H1 (cell line): ENCODE results near the gene MTURN. TPM values are rescaled to one million over a fixed set of nuclear protein-coding genes. Genes with fewer than 3 reads are reported as not detected.

Source experiments
- CHD7 ChIP-seq: fragments of 300-600 bp; sonication (generic); IDR thresholded peaks from 2 replicates; pipeline ENCODE4 v1.7.1; 2012; ENCODE audit warnings: low read length, moderate library complexity, mild to moderate bottlenecking, inconsistent platforms; ENCODE audit not compliant: insufficient replicate concordance
- CREB1 ChIP-seq: IDR thresholded peaks from 2 replicates; pipeline ENCODE4 v1.6.1; 2012; ENCODE audit warnings: inconsistent platforms
- HDAC6 ChIP-seq: IDR thresholded peaks from one replicate; pipeline ENCODE4 v1.7.1; 2012; ENCODE audit warnings: low read depth, mild to moderate bottlenecking, inconsistent platforms, low read length, moderate library complexity
- JUN ChIP-seq: IDR thresholded peaks from 2 replicates; pipeline ENCODE4 v1.6.1; 2011; ENCODE audit warnings: low read depth, mild to moderate bottlenecking, improper control_type of control experiment, low read length
- KDM1A ChIP-seq: fragments of 200-600, 300-600 bp; sonication (generic); IDR thresholded peaks from 2 replicates; pipeline ENCODE4 v1.7.1; 2016; ENCODE audit warnings: mild to moderate bottlenecking, low read length, borderline replicate concordance
- KDM4A ChIP-seq: IDR thresholded peaks from one replicate; pipeline ENCODE4 v1.7.1; 2012; ENCODE audit warnings: low read depth, mild to moderate bottlenecking, moderate library complexity, low read length, inconsistent platforms; ENCODE audit not compliant: severe bottlenecking
- MAFK ChIP-seq: IDR thresholded peaks from 2 replicates; pipeline ENCODE4 v1.6.1; 2012; ENCODE audit warnings: low read depth, mild to moderate bottlenecking, improper control_type of control experiment, low read length
- PHF8 ChIP-seq: fragments of 200-600 bp; sonication (generic); conservative IDR thresholded peaks from 2 replicates; pipeline ENCODE4 v1.7.1; 2012; ENCODE audit warnings: low read depth, mild to moderate bottlenecking, inconsistent platforms, low read length, moderate library complexity
- POLR2A ChIP-seq, 2 experiments: IDR thresholded peaks; 1 replicate in 1 of 2; 2 replicates in 1 of 2; pipeline ENCODE4 v1.6.1; 2011; ENCODE audit warnings: low read depth in 2 of 2, low read length in 2 of 2, mild to moderate bottlenecking in 2 of 2; ENCODE audit errors: control extremely low read depth in 1 of 2
- RXRA ChIP-seq: IDR thresholded peaks from 2 replicates; pipeline ENCODE4 v1.6.1; 2011; ENCODE audit warnings: low read depth, mild to moderate bottlenecking, low read length, moderate library complexity; ENCODE audit not compliant: insufficient read depth
- SRF ChIP-seq: IDR thresholded peaks from 2 replicates; pipeline ENCODE4 v1.6.1; 2011; ENCODE audit warnings: mild to moderate bottlenecking, low read depth, low read length, moderate library complexity
- polyA plus RNA-seq, 7 experiments: library from polyadenylated mRNA; depleted of rRNA in 3 of 7; stranded (reverse) in 5 of 7; unstranded in 2 of 7; fragments of >200 nt in 5 of 7; fragments of 200-250 nt in 2 of 7; gene quantifications; 1 replicate in 5 of 7; 2 replicates in 1 of 7; 4 replicates in 1 of 7; pipeline versions ENCODE4 v1.2.1 to v1.2.3, GENCODE V29; 2011 to 2013; ENCODE audit warnings: missing spikeins in 2 of 7, mixed read lengths in 2 of 7
- total RNA-seq: library from RNA; stranded (reverse); fragmentation: NEBNext Ultra II Directional; extraction: Animal tissue kit (Norgen Biotek cat#: 25700); gene quantifications from 2 replicates; pipeline ENCODE4 v1.2.1, GENCODE V29; 2021

The MTURN gene
- total and polyA plus RNA-seq, 2 of the 8 experiments (the other 6 are each of a cell fraction or from before 2014, with no cell fraction given), result 2.6 to 5.8 TPM

GRCh38 chr7:30167901-30168300 lies 33.1 kb downstream of the MTURN start (continued):
- TF ChIP-seq CHD7 (no peak), RXRA (no peak), PHF8 (no peak), SRF (no peak), KDM1A (no peak), JUN (no peak), MAFK (no peak), POLR2A (IDR thresholded peaks at IDR 0.05; ENCODE audit: control extremely low read depth in 1 of 2, low read depth in 2 of 2, low read length in 2 of 2) (no peak), KDM4A (no peak), CREB1 (no peak), HDAC6 (no peak)
